ENCODE measurements around the gene SLC7A10.
"Not testable (repeated sequence)": the region's sequence is repeated elsewhere in the genome, so short reads cannot be mapped to it uniquely, and the experiment has no call there.

Gene SLC7A10

GRCh38 chr19:33238481-33239149 lies 13.0 kb upstream of the SLC7A10 start:
- DNase-seq (ENCODE audit: low read depth in 2 of 2), result no peak

- no peak for DNase-seq (ENCODE audit: low read depth in 2 of 2)
These were observed 11.2 kb upstream of the SLC7A10 start for GRCh38 chr19:33236696-33237390.

GRCh38 chr19:33235996-33236350 lies 10.3 kb upstream of the SLC7A10 start:
- no peak for DNase-seq (ENCODE audit: low read depth in 2 of 2)

- DNase-seq (ENCODE audit: low read depth in 2 of 2), result peak; percentile 30 to 52
These were observed 9.8 kb upstream of the SLC7A10 start for GRCh38 chr19:33235269-33235995.

GRCh38 chr19:33234736-33235135 lies 9.1 kb upstream of the SLC7A10 start:
- no peak for DNase-seq (ENCODE audit: low read depth in 2 of 2)

- no peak for DNase-seq (ENCODE audit: low read depth in 2 of 2)
These were observed 8.4 kb upstream of the SLC7A10 start for GRCh38 chr19:33234092-33234491.

- no peak for DNase-seq (ENCODE audit: low read depth in 2 of 2)
These were observed 7.6 kb upstream of the SLC7A10 start for GRCh38 chr19:33233056-33233873.

GRCh38 chr19:33232656-33233055 lies 7.0 kb upstream of the SLC7A10 start:
- no peak for DNase-seq (ENCODE audit: low read depth in 2 of 2)

- DNase-seq (ENCODE audit: low read depth in 2 of 2), result no peak
These were observed 5.9 kb upstream of the SLC7A10 start for GRCh38 chr19:33231511-33231910.

GRCh38 chr19:33229962-33230361 lies 4.3 kb upstream of the SLC7A10 start:
- DNase-seq (ENCODE audit: low read depth in 2 of 2), result no peak

- no peak for DNase-seq (ENCODE audit: low read depth in 2 of 2)
These were observed 2.4 kb upstream of the SLC7A10 start for GRCh38 chr19:33227870-33228599.

- no peak for DNase-seq (ENCODE audit: low read depth in 2 of 2)
These were observed 1.6 kb upstream of the SLC7A10 start for GRCh38 chr19:33227242-33227650.

GRCh38 chr19:33226550-33227241 lies 1.0 kb upstream of the SLC7A10 start:
- DNase-seq (ENCODE audit: low read depth in 2 of 2), result no peak

- no peak for DNase-seq (ENCODE audit: low read depth in 2 of 2)
These were observed 774 bp downstream of the SLC7A10 start for GRCh38 chr19:33224694-33225457.

- not testable (repeated sequence) for DNase-seq (ENCODE audit: low read depth in 2 of 2)
These were observed 3.4 kb downstream of the SLC7A10 start for GRCh38 chr19:33222255-33222654.

GRCh38 chr19:33221638-33222037 lies 4.0 kb downstream of the SLC7A10 start:
- no peak for DNase-seq (ENCODE audit: low read depth in 2 of 2)

GRCh38 chr19:33220735-33221134 lies 4.9 kb downstream of the SLC7A10 start:
- DNase-seq (ENCODE audit: low read depth in 2 of 2), result no peak

GRCh38 chr19:33220115-33220514 lies 5.5 kb downstream of the SLC7A10 start:
- no peak for DNase-seq (ENCODE audit: low read depth in 2 of 2)

- no peak for DNase-seq (ENCODE audit: low read depth in 2 of 2)
These were observed 6.3 kb downstream of the SLC7A10 start for GRCh38 chr19:33219261-33219815.

- no peak for DNase-seq (ENCODE audit: low read depth in 2 of 2)
These were observed 7.8 kb downstream of the SLC7A10 start for GRCh38 chr19:33217881-33218280.
